Coronary artery (tissue), 2 donors: ENCODE measurements around the gene FLNC.

Experiments used
- DNase-seq: peaks from one replicate; pipeline ENCODE4 v3.0.0-alpha.2; 2017; ENCODE audit warnings: low spot score
- H3K27ac ChIP-seq, 2 donors: fragments of 200-600 bp; sonication (generic); one replicate each; pipeline ENCODE4 v1.5.1; 2016 to 2019
- H3K4me3 ChIP-seq: fragments of 200-600 bp; sonication (generic); 2 replicates; pipeline ENCODE4 v1.5.1; 2016; ENCODE audit warnings: mild to moderate bottlenecking, moderate library complexity
- TF ChIP-seq, protein P1 (sequence below): fragments of 200-600 bp; sonication (generic); IDR thresholded peaks from one replicate; pipeline ENCODE4 v1.5.1; 2019; ENCODE audit warnings: antibody characterized with exemption

The FLNC gene

DNA sequence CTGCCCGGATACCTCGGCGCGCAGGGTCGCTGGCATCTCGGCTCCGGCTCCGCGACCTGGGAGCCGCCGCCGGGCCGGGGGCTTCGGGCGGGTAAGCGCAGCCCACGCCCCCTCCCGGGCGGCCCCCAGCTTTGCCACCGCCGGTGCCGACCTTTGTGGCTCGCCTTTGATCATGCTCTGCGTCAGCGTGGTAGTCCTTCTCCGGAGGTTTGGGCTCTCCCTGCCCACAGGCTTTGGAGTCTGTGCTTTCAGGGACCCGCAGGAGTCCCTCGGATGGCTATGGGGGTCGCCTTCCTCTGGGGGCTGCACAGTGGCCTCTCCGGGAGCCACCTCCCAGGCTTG, 39.7 kb downstream of the FLNC start:
- H3K27ac ChIP-seq = no peak overlapping the region

DNA sequence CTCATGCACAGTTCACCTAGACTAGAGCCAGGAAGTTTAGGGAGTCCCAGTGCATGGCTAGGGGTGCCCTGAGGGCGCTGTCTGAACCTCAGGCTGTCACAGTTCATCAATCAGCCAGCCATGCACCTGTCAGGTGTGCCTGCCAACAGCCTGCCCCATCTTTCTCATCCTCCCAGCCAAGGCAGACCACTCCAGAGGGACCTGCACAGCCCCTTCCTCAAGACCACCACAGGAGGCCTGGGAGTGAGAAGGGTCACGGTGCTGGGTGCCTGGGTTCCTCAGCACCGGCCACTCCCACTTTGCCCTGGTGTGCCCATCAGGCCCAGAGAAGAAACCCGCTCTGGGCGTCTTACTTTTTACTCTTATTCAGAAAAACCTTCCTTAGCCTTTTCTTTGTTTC, 40.8 kb downstream of the FLNC start:
- TF ChIP-seq, protein P1, sequence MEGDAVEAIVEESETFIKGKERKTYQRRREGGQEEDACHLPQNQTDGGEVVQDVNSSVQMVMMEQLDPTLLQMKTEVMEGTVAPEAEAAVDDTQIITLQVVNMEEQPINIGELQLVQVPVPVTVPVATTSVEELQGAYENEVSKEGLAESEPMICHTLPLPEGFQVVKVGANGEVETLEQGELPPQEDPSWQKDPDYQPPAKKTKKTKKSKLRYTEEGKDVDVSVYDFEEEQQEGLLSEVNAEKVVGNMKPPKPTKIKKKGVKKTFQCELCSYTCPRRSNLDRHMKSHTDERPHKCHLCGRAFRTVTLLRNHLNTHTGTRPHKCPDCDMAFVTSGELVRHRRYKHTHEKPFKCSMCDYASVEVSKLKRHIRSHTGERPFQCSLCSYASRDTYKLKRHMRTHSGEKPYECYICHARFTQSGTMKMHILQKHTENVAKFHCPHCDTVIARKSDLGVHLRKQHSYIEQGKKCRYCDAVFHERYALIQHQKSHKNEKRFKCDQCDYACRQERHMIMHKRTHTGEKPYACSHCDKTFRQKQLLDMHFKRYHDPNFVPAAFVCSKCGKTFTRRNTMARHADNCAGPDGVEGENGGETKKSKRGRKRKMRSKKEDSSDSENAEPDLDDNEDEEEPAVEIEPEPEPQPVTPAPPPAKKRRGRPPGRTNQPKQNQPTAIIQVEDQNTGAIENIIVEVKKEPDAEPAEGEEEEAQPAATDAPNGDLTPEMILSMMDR = no peak
- Histone ChIP-seq H3K4me3 (no peak overlapping the region), H3K27ac (no peak overlapping the region)
- DNase-seq = no peak

More for the DNA sequence above, 39.7 kb downstream of the FLNC start:
- TF ChIP-seq, protein P1 = no peak
- peak overlapping the region; percentile 80 for H3K4me3 ChIP-seq
- DNase-seq = no peak

DNA sequence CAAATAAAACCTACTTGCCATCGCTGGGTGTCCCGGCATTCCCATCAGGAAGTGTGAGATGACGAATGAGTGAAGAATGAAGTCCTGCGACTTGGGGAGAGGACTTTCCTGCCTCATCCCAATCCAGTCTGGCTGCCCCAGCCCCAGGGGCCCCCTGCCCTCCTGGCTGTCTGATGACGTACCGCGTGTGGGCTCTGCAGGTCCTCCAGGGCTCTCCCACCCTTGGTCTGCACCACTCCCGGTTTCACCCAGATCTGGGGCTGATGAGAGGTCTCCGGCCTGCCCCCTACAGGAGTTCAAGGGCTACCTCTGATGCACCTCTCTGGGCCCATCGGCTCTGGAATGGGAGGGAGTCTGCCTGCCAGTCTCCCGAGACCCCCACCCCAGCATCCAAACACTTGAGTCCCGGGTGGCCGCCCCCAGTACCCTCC, 42.2 kb downstream of the FLNC start:
- no peak overlapping the region for H3K4me3 ChIP-seq
- no peak overlapping the region for H3K27ac ChIP-seq
- TF ChIP-seq, protein P1 = no peak
- DNase-seq = no peak

DNA sequence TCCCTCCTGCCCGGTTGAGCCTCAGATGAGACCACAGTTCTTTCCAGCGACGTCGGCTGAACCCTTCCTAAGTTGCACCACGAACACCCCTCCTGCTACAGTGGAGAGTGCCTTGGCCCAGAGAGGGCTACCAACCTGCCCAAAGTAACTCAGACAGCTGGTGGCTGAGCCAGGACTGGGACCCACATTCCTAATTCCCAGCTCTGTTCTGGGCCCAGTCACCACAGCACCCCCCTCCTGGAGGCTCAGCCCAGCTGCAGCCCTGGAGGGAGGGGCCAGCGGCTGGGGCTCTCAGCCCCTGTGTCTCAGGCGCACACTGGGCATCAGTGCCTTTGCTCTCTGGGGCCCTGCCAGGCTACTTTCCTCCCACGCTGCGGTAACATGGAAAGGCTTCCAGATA, 43.0 kb downstream of the FLNC start:
- TF ChIP-seq, protein P1 = no peak
- Histone ChIP-seq H3K4me3 (no peak overlapping the region), H3K27ac (no peak overlapping the region)
- DNase-seq = no peak

DNA sequence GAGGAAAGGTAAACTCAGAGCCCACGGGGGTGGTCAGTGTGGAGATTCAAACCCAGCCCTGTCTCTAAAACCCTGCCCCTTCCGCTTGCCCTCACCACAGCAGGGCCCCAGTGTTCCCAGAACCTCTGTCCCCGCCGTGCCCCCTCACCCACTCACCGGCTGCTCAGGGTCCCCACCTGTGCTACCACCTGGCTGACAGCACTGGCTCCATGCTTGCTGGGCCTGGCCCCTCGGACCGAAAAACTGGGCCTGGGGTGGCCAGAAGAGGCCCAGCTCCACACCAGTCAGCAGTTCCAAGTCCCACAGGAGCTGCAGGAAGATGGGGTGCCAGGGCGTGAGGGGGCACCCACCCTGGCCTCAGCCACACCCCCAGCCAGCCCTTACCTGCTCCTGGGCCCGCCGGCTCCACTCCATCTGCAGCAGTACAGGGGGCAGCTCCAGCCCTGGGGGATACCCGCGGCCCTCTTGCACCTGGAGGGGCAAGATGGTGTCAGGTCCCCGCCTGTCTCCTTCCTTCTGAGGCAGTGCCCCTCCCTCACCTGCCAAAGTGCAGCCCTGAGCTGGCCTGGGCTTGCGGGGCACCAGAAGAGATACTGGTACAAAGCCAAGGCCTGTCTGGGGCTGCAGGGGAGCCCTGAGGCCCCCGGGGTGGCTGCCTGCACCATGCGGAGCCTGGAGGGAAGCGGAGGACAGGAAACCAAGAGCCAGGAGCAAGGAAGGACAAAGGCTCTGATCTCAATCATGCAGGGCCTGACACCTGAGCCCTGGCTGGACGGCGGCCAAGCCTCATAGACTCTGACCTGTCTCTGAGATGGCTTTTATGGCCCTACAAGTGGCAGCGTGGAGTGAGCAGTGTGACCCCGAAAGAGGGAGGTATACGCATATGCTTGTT, 44.2 kb downstream of the FLNC start:
- TF ChIP-seq, protein P1 = no peak
- Histone ChIP-seq H3K27ac (no peak overlapping the region), H3K4me3 (no peak overlapping the region)
- DNase-seq = no peak

DNA sequence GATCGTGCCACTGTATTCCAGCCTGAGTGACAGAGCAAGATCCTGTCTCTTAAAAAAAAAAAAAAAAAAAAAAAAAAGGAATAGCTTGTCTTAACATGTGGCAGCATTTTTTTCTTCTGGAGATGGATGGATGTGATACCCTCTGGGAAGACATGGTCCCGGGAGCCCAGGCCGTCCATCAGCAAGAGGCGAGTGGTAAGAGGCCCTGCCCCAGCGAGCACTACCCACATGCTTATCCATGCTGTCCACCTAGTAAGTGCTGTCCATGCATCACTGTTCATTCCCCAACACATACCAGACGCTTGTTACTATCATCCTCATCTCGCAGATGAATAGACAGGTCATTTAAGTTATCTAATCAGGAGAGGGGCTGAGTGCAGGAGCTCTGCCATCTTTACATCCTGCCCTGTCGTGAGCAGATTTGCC, 45.3 kb downstream of the FLNC start:
- Histone ChIP-seq H3K4me3 (no peak overlapping the region), H3K27ac (no peak overlapping the region)
- no peak for DNase-seq
- TF ChIP-seq, protein P1 = no peak

DNA sequence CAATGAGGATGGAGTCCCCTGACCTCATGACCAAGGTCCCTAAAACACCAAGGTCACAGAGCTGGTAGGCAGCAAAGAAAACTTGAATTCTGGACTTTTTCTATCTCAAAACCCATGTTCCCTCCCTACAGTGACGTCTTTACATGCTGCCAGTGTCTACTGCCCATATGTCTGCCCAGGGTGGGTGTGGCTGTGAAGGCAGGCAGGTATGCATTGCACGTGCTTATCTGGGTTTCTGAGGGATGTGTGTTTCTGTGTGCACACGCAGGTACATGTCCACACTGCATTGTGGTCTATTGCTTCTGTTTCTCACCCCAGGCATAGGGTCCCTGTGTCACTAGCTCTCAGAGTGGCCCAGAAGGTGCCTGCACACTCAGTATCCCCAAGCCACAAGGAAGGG, 45.9 kb downstream of the FLNC start:
- Histone ChIP-seq H3K4me3 (no peak overlapping the region), H3K27ac (no peak overlapping the region)
- TF ChIP-seq, protein P1 = no peak
- DNase-seq = no peak
